Stimulated activated CD8-positive, alpha-beta memory T cell treated with anti-CD3 and anti-CD28 coated beads, Interleukin-15, amount 100 ng/mL, for 24 hours (primary cell): ENCODE measurements around the gene EIF3C.
"Not testable (repeated sequence)": the region's sequence is repeated elsewhere in the genome, so short reads cannot be mapped to it uniquely, and the experiment has no call there.

Experiments
- DNase-seq: peaks from one replicate; pipeline ENCODE4 v3.0.0-alpha.2; 2020; ENCODE audit warnings: low read depth

EIF3C gene, protein sequence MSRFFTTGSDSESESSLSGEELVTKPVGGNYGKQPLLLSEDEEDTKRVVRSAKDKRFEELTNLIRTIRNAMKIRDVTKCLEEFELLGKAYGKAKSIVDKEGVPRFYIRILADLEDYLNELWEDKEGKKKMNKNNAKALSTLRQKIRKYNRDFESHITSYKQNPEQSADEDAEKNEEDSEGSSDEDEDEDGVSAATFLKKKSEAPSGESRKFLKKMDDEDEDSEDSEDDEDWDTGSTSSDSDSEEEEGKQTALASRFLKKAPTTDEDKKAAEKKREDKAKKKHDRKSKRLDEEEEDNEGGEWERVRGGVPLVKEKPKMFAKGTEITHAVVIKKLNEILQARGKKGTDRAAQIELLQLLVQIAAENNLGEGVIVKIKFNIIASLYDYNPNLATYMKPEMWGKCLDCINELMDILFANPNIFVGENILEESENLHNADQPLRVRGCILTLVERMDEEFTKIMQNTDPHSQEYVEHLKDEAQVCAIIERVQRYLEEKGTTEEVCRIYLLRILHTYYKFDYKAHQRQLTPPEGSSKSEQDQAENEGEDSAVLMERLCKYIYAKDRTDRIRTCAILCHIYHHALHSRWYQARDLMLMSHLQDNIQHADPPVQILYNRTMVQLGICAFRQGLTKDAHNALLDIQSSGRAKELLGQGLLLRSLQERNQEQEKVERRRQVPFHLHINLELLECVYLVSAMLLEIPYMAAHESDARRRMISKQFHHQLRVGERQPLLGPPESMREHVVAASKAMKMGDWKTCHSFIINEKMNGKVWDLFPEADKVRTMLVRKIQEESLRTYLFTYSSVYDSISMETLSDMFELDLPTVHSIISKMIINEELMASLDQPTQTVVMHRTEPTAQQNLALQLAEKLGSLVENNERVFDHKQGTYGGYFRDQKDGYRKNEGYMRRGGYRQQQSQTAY

GRCh38 chr16:28711220-28712083 lies at the start of gene EIF3C:
Gene EIF3C (plus strand): TSS chr16:28711464. CDS start chr16:28711687, 223 bp downstream.
- DNase-seq = not testable (repeated sequence)

DNA sequence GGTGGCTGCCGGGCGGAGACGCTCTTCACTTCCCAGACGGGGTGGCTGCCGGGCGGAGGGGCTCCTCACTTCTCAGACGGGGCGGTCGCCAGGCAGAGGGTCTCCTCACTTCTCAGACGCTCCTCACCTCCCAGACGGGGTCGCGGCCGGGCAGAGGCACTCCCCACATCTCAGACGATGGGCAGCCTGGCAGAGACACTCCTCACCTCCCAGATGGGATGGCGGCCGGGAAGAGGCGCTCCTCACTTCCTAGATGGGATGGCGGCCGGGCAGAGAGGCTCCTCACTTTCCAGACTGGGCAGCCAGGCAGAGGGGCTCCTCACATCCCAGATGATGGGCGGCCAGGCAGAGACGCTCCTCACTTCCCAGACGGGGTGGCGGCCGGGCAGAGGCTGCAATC lies 45.0 kb upstream of the EIF3C start:
- not testable (repeated sequence) for DNase-seq

GRCh38 chr16:28667480-28667879 lies 43.8 kb upstream of the EIF3C start:
- not testable (repeated sequence) for DNase-seq

GRCh38 chr16:28668199-28668598 lies 43.1 kb upstream of the EIF3C start:
- DNase-seq = not testable (repeated sequence)

DNA sequence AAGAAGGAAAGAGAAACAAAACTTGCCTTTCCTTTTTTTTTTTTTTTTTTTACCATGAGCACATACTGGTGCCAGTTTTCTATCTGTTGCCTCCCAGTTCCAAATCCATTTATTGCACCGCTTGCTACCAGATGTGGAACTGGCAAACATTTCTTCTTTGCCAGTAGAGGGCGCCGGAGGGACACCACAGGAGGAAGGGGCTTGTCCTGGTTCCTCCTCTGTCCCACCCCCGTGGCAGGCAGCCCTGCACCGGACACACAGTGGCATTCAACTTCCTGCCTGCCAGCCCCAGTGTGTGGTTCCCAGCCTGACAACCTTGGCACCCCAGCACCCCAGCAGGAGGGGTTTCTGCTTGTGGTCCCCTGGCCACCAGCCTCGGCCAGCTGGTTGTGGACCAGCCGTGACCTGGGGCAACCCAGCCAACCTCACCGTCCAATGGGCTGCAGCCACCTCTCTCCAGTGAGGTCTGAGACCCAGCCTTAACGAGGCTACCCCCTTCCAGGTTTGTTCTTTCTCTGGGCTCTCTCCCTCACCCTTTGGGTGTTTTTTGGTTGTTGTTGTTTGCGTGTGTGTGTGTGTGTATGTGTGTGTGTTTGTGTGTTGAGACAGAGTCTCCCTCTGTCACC lies 22.8 kb upstream of the EIF3C start:
- DNase-seq = not testable (repeated sequence)

DNA sequence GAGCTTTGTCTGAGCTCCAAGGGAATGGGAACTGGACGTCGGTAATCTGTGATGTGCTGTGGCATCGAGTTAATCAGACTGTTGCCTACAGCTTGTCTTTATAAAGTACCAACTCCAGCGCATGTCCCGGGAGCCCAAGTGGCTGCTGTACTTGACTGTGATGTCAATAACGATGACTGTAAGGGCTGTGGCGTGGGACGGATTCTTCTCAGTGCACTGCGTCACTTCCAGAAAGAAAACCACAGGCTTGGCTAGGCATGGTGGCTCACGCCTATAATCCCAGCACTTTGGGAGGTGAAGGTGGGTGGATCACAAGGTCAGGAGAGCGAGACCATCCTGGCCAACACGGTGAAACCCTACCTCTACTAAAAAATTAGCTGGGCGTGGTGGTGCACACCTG lies 21.8 kb upstream of the EIF3C start:
- DNase-seq = not testable (repeated sequence)

- not testable (repeated sequence) for DNase-seq
Measured at GRCh38 chr16:28691722-28692121, 19.5 kb upstream of the EIF3C start.

GRCh38 chr16:28693257-28693950 lies 17.9 kb upstream of the EIF3C start:
- not testable (repeated sequence) for DNase-seq

DNA sequence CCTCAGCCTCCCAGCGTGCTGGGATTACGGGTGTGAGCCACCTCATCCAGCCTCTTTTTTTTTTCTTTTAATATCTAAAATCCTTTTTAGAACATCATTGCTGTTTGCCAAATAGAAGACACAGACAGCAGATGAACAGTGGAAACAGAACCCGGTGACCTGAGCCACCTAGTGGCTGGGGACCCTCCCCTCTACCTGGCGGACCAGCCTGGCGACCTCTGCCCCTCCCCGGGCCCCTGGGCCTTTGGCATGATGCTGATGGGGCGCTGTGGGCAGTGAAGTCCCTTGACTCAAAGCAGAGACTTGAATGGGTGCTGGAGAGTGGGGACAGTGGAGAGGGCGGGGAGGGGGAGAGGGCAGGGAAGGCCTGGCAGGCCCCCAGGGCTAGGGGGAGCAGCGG lies 11.5 kb upstream of the EIF3C start:
- not testable (repeated sequence) for DNase-seq

GRCh38 chr16:28700349-28700748 lies 10.9 kb upstream of the EIF3C start:
- DNase-seq = not testable (repeated sequence)

DNA sequence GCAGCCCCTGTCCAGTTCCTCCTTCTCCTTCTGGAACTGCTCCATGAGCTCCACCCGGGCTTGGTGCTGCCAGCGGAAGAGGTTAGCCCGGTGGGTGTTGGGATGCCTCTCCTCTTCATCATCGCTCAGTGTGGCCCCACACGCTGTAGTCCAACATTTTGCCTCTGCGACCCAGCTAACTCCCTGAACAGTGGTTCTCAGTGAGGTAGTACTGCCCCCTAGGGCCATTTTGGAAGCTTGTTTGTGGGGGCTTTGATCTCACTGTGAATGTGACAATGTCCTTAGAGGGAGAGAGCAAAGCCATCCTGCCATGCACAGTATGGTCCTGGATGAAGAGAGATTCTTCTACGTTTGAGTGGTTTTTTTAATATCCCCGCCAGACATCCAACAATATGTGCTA lies 9.9 kb upstream of the EIF3C start:
- not testable (repeated sequence) for DNase-seq

DNA sequence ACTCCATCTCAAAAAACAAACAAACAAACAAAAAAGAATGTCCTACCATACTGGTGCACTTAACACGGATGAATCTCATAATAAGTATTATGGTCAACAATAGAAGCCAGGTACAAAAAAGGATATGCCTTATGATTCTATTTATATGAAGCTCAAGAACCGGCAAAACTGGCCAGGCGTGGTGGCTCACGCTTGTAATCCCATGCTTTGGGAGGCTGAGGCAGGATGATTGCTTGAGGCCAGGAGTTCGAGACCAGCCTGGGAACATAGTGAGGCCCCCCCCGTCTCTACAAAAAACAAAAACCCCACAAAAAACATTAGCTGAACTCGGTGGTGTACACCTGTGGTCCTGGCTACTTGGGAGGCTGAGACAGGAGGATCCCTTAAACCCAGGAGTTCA lies 7.0 kb upstream of the EIF3C start:
- DNase-seq = not testable (repeated sequence)

DNA sequence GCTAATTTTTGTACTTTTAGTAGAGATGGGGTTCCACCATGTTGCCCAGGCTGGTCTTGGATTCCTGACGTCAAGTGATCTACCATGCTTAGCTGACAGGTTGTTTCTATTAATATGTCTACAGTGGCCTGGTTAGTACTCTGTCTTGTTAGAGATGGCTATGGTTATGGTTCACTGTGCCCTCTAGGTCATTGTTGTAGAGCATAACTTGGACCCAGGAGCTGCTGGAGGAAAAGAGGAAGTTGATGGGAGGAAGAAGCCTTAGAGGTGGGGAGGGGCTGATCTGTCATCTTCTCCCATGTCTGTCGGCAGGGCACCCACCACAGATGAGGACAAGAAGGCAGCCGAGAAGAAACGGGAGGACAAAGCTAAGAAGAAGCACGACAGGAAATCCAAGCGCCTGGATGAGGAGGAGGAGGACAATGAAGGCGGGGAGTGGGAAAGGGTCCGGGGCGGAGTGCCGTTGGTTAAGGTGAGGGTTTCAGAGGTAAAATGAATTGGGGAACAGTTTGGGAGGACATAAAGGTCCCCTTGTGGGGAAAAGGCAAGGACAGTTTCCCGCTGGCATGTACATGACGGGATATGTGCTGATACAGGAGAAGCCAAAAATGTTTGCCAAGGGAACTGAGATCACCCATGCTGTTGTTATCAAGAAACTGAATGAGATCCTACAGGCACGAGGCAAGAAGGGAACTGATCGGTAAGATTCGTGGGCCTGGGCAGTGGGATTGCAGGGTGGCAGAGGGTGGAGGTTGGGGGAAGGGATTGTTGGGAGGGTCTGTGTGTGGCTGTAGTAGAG lies 11.8 kb downstream of the EIF3C start:
- not testable (repeated sequence) for DNase-seq

GRCh38 chr16:28731253-28731652 lies 20.0 kb downstream of the EIF3C start:
- not testable (repeated sequence) for DNase-seq

DNA sequence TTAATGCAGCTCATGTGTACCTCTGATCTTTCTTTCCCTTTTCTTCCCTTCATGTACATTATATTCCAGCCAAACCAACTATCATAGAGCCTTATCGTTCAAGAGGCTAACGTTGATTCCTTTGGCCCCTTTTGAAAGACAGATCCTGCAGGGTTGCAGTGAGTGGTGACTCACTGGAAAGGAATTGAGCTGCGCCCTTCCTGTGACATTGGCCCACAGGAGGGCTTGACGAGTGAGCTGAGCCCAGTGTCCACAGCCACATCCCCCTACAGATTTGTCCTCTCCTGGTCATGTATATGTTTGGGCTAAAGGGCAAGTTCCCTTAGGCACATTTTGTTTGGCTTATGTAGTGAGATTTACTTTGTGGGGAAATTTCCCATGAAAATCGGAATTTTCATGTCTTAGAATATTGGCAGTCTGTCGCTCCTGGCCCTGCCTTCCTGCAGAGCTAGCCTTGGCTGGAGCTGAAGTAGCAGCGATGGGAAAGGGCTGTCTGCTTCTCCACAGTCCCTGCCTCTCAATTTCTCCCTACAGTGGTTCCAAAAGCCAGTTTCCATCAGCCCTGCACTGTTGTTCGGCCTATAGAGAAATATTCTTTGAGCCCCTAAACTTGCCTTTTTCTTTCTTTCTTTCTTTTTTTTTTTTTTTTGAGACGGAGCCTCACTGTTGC lies 21.3 kb downstream of the EIF3C start:
- DNase-seq = not testable (repeated sequence)

GRCh38 chr16:28739787-28740186 lies 28.5 kb downstream of the EIF3C start:
- not testable (repeated sequence) for DNase-seq

- DNase-seq = not testable (repeated sequence)
Measured at GRCh38 chr16:28740631-28741030, 29.4 kb downstream of the EIF3C start.

- DNase-seq = not testable (repeated sequence)
Measured at GRCh38 chr16:28741295-28741694, 30.0 kb downstream of the EIF3C start.
